HG03457 (cell line): ENCODE measurements around the gene LYPD3.
A peak's percentile ranks its signal among the peaks of the same experiment; 100 is the strongest.

ENCODE experiments used
- ATAC-seq: cut with Tn5 transposase; IDR thresholded peaks from one replicate; pipeline ENCODE4 v1.9.1; 2021; ENCODE audit warnings: moderate number of reproducible peaks; ENCODE audit not compliant: unreplicated experiment

LYPD3 gene

GRCh38 chr19:43486412-43486811 lies 21.0 kb upstream of the LYPD3 start:
- ATAC-seq: no peak

GRCh38 chr19:43485951-43486350 lies 20.5 kb upstream of the LYPD3 start:
- ATAC-seq: no peak

GRCh38 chr19:43483281-43483680 lies 17.9 kb upstream of the LYPD3 start:
- ATAC-seq: no peak

- ATAC-seq: no peak
Measured at GRCh38 chr19:43482193-43482592, 16.8 kb upstream of the LYPD3 start.

- no peak for ATAC-seq
Measured at GRCh38 chr19:43481701-43482100, 16.3 kb upstream of the LYPD3 start.

GRCh38 chr19:43480574-43480973 lies 15.2 kb upstream of the LYPD3 start:
- ATAC-seq: no peak

GRCh38 chr19:43479961-43480561 lies 14.7 kb upstream of the LYPD3 start:
- ATAC-seq: no peak

- no peak for ATAC-seq
Measured at GRCh38 chr19:43479226-43479625, 13.8 kb upstream of the LYPD3 start.

GRCh38 chr19:43478323-43478722 lies 12.9 kb upstream of the LYPD3 start:
- ATAC-seq: no peak

- no peak for ATAC-seq
Measured at GRCh38 chr19:43476606-43477005, 11.2 kb upstream of the LYPD3 start.

GRCh38 chr19:43474986-43475705 lies 9.7 kb upstream of the LYPD3 start:
- ATAC-seq: no peak

- no peak for ATAC-seq
Measured at GRCh38 chr19:43474487-43474886, 9.1 kb upstream of the LYPD3 start.

- ATAC-seq: no peak
Measured at GRCh38 chr19:43471091-43471490, 5.7 kb upstream of the LYPD3 start.

- ATAC-seq: no peak
Measured at GRCh38 chr19:43470288-43470687, 4.9 kb upstream of the LYPD3 start.

GRCh38 chr19:43469160-43469480 lies 3.7 kb upstream of the LYPD3 start:
- ATAC-seq: no peak

GRCh38 chr19:43468354-43469159 lies 3.1 kb upstream of the LYPD3 start:
- ATAC-seq: no peak

- no peak for ATAC-seq
Measured at GRCh38 chr19:43467730-43468129, 2.3 kb upstream of the LYPD3 start.

GRCh38 chr19:43467276-43467675 lies 1.9 kb upstream of the LYPD3 start:
- no peak for ATAC-seq

GRCh38 chr19:43466793-43467192 lies 1.4 kb upstream of the LYPD3 start:
- ATAC-seq: no peak

GRCh38 chr19:43464134-43464775 lies 1.2 kb downstream of the LYPD3 start:
- peak; percentile 17 for ATAC-seq

- peak; percentile 77 for ATAC-seq
Measured at GRCh38 chr19:43463381-43464133, 1.9 kb downstream of the LYPD3 start.
